K562 (cell line): Measurements from ENCODE around the gene BRAT1. TPM values are rescaled to one million over a fixed set of nuclear protein-coding genes. Genes with fewer than 3 reads are reported as not detected.
"Not testable (repeated sequence)": the region's sequence is repeated elsewhere in the genome, so short reads cannot be mapped to it uniquely, and the experiment has no call there.

Source experiments
- ATAC-seq: fragments of 200-7000 bp; cut with Tn5 transposase; 3 replicates; pipeline ENCODE4 v1.9.1; 2020; ENCODE audit warnings: moderate library complexity
- BruUV-seq: library from RNA; stranded (reverse); fragments of 400-500 nt; replicated peaks from 2 replicates; lab custom pipeline; 2021; lab: Mats Ljungman, UMichigan
- CTCF ChIA-PET: fragments of 300-600 bp; formaldehyde crosslinking; extraction: SDS; loops from one replicate; lab custom pipeline; 2021; ENCODE audit warnings: low intra/inter-chr PET ratio; lab: Yijun Ruan, JAX
- POLR2A ChIA-PET: fragments of 300-600, 350-650 bp; sonication (Branson Sonifier 250); formaldehyde crosslinking; extraction: SDS; loops from one replicate; lab custom pipeline; 2021; ENCODE audit warnings: antibody characterized with exemption, inconsistent platforms; lab: Yijun Ruan, JAX
- DNase-seq, 4 experiments: peaks; one replicate each; pipeline versions ENCODE4 v3.0.0 to v3.0.0-alpha.2; 2011 to 2018; ENCODE audit warnings: low spot score in 3 of 4, mixed read lengths in 3 of 4; ENCODE audit errors: extremely low read depth in 1 of 4
- FAIRE-seq: peaks from 2 replicates; lab custom pipeline; 2011; peaks lifted over from hg19 to GRCh38; lab: Jason Lieb, UNC
- H2AFZ ChIP-seq: 2 replicates; pipeline ENCODE4 v1.6.0; 2011; ENCODE audit warnings: low read depth, low read length, control low read depth, inconsistent platforms
- H3K27ac ChIP-seq: fragments of 200-600 bp; 3 replicates; pipeline ENCODE4 v1.8.0; 2011; ENCODE audit warnings: low read depth, mild to moderate bottlenecking, control low read depth, inconsistent platforms, low read length, moderate library complexity, mixed read lengths; ENCODE audit errors: extremely low read depth
- H3K27me3 ChIP-seq, 2 experiments: fragments of 300-600 bp in 1 of 2; 2 replicates in 1 of 2; 3 replicates in 1 of 2; pipeline versions ENCODE4 v1.6.0 to v1.8.0; 2011; ENCODE audit warnings: inconsistent platforms in 2 of 2, low read length in 2 of 2, mild to moderate bottlenecking in 1 of 2, mixed read lengths in 1 of 2, moderate library complexity in 1 of 2; ENCODE audit not compliant: control insufficient read depth in 2 of 2, insufficient read depth in 2 of 2
- H3K36me3 ChIP-seq: fragments of 300-600 bp; 3 replicates; pipeline ENCODE4 v1.8.0; 2011; ENCODE audit warnings: mild to moderate bottlenecking, low read length, inconsistent platforms; ENCODE audit not compliant: control insufficient read depth, insufficient read depth
- H3K4me1 ChIP-seq, 2 experiments: fragments of 200-600 bp in 1 of 2; replicated peaks in 1 of 2; 2 replicates in 1 of 2; 3 replicates in 1 of 2; pipeline versions ENCODE4 v1.5.1 to v1.8.0; 2011; ENCODE audit warnings: inconsistent platforms in 2 of 2, low read length in 2 of 2, mild to moderate bottlenecking in 1 of 2, mixed read lengths in 1 of 2, moderate library complexity in 1 of 2; ENCODE audit not compliant: control insufficient read depth in 2 of 2, insufficient read depth in 2 of 2
- H3K4me2 ChIP-seq: 2 replicates; pipeline ENCODE4 v1.6.1; 2011; ENCODE audit warnings: low read length, control low read depth, inconsistent platforms, mixed read lengths; ENCODE audit not compliant: insufficient read depth
- H3K4me3 ChIP-seq: fragments of 200-600 bp; sonication (generic), shearing (Covaris generic); 2 replicates; pipeline ENCODE4 v1.5.1; 2016; ENCODE audit warnings: control low read depth, inconsistent platforms
- H3K79me2 ChIP-seq: fragments of 200-600 bp; 3 replicates; pipeline ENCODE4 v1.8.0; 2011; ENCODE audit warnings: low read length, inconsistent platforms; ENCODE audit not compliant: control insufficient read depth, insufficient read depth
- H3K9ac ChIP-seq, 2 experiments: 2 replicates each; pipeline versions ENCODE4 v1.6.0 to v1.6.1; 2011; ENCODE audit warnings: low read depth in 2 of 2, low read length in 2 of 2, control low read depth in 1 of 2, inconsistent platforms in 1 of 2, mild to moderate bottlenecking in 1 of 2, mixed read lengths in 1 of 2; ENCODE audit not compliant: insufficient read depth in 1 of 2
- H3K9me1 ChIP-seq: one replicate; pipeline ENCODE4 v1.6.0; 2011; ENCODE audit warnings: inconsistent platforms, mild to moderate bottlenecking, low read length, moderate library complexity; ENCODE audit not compliant: control insufficient read depth, insufficient read depth
- H3K9me3 ChIP-seq: replicated peaks from 2 replicates; pipeline ENCODE4 v1.5.1; 2011; ENCODE audit warnings: low read depth, low read length, inconsistent platforms; ENCODE audit not compliant: control insufficient read depth, insufficient read depth
- H4K20me1 ChIP-seq: replicated peaks from 2 replicates; pipeline ENCODE4 v1.6.1; 2011; ENCODE audit warnings: low read length, inconsistent platforms, mixed read lengths; ENCODE audit not compliant: control insufficient read depth, insufficient read depth
- POLR2B ChIP-seq: fragments of 450-650 bp; IDR thresholded peaks from 2 replicates; pipeline ENCODE4 v1.6.1; 2018; ENCODE audit warnings: low read depth; ENCODE audit not compliant: partially characterized antibody
- RAD21 ChIP-seq, 2 experiments: fragments of 250-450 bp in 1 of 2; fragments of 450-650 bp in 1 of 2; sonication (Bioruptor Pico) in 1 of 2; formaldehyde crosslinking in 1 of 2; IDR thresholded peaks in 1 of 2; conservative IDR thresholded peaks in 1 of 2; 2 replicates each; pipeline versions ENCODE4 v1.4.0 to v1.8.0; 2020 to 2022; ENCODE audit warnings: mild to moderate bottlenecking in 2 of 2, moderate library complexity in 1 of 2
- TOE1 ChIP-seq, 2 experiments: fragments of 450-650 bp in 1 of 2; sonication (generic) in 1 of 2; formaldehyde crosslinking in 1 of 2; IDR thresholded peaks; 2 replicates each; pipeline versions ENCODE4 v1.7.1 to v1.8.0; 2016 to 2022; ENCODE audit warnings: borderline replicate concordance in 2 of 2, mild to moderate bottlenecking in 2 of 2, antibody characterized with exemption in 1 of 2, inconsistent platforms in 1 of 2, low read depth in 1 of 2, missing genetic modification reagents in 1 of 2, moderate library complexity in 1 of 2
- ZNF121 ChIP-seq: sonication (generic); formaldehyde crosslinking; conservative IDR thresholded peaks from 2 replicates; pipeline ENCODE4 v1.8.0; 2022; ENCODE audit warnings: missing genetic modification reagents
- WGBS: fragments of 100-300 bp; shearing (Covaris generic); methylation state at CpG from one replicate; pipeline ENCODE4 v1.1.6; 2016; ENCODE audit warnings: low coverage, mixed read lengths; ENCODE audit not compliant: insufficient coverage; ENCODE audit errors: missing lambda C conversion rate; 5-methylcytosine and 5-hydroxymethylcytosine counted together
- in situ Hi-C: fragments of 300-500 bp; cut with MboI; formaldehyde crosslinking; loops from 4 replicates; pipeline ENCODE4 v1.15.0; 2018; ENCODE audit warnings: inconsistent platforms, mixed read lengths
- intact Hi-C: fragments of 100-400 bp; cut with micrococcal nuclease; formaldehyde crosslinking; loops from 2 replicates; pipeline ENCODE4 v1.14.2; 2022
- polyA plus RNA-seq, 8 experiments: library from polyadenylated mRNA; depleted of rRNA in 4 of 8; stranded (reverse) in 5 of 8; unstranded in 3 of 8; fragments of >200 nt; fragmentation: Nextera tagmentation in 2 of 8; fragmentation: Illumina TruSeq in 1 of 8; extraction: Ambion mirVana in 2 of 8; extraction: Trizol in 1 of 8; gene quantifications; 2 replicates each; pipeline versions ENCODE4 v1.2.1 to v1.2.3, GENCODE V29; 2011 to 2014; ENCODE audit warnings: inconsistent platforms in 1 of 8, missing spikeins in 1 of 8
- total RNA-seq, 7 experiments: library from RNA; depleted of rRNA in 6 of 7; stranded (reverse); fragments of >200 nt in 6 of 7; fragmentation: Illumina TruSeq in 2 of 7; extraction: Trizol in 2 of 7; gene quantifications; 2 replicates each; pipeline versions ENCODE4 v1.2.1 to v1.2.3, GENCODE V29; 2011 to 2021; ENCODE audit warnings: low replicate concordance in 1 of 7

Gene BRAT1
- total and polyA plus RNA-seq, 9 of the 15 experiments (the other 6 are each of a cell fraction or from before 2014, with no cell fraction given): 0.13 to 49.6 (median 10.5) TPM

DNA sequence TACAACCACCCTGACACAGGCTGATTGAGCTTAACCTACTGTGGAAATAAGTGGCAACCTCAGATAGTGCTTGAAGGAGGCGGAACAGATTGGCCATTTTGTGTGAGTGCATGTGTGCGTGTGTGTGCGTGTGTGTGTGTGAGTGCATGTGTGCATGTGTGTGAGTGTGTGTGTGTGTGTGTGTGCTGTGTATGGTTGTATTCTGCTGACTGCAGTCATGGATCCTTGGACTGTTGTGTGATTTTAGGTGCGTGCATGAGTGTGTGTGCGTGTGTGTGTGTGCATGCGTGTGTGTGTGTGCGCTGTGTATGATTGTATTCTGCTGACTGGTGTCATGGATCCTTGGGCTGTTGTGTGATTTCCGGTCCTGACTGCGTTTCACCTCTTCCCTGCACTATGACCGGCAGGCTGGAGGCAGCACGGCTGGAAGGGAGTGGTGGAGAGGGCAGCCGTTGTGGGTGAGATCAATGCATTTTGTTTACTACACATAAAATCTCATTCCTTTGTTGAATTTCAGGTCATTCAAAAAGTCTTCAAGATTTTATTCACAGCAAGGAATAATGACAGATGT is 9.7 kb upstream of the BRAT1 start (continued):
- TF ChIP-seq TOE1 (IDR thresholded peaks at IDR 0.05; ENCODE audit: borderline replicate concordance) (no peak), TOE1 (CRISPR knock-in tag; IDR thresholded peaks at IDR 0.05; ENCODE audit: borderline replicate concordance, low read depth) (no peak), POLR2B (peak; percentile 22), RAD21 (CRISPR knock-in tag; conservative IDR thresholded peaks at IDR 0.05 in 1 of 2, IDR thresholded peaks at IDR 0.05 in 1 of 2) (no peak)

GRCh38 chr7:2563955-2564354 is 8.6 kb upstream of the BRAT1 start:
- DNase-seq, POLR2A ChIA-PET, H3K4me3 ChIP-seq, H2AFZ ChIP-seq, H3K27ac ChIP-seq, H3K9me3 ChIP-seq, in situ Hi-C loops, H3K4me2 ChIP-seq: not testable (repeated sequence)
- intact Hi-C loops: loop anchor here (10.0 kb wide), 2 partner anchors 91 to 121 kb away; partner anchors contain the start of gene AMZ1
- 61% methylated on average over 3 of the region's 3 CpGs for WGBS
- TF ChIP-seq ZNF121: peak; percentile 67
- TF ChIP-seq, all 486 proteins: peak for 1; not testable (repeated sequence) for 485
- H3K27me3 ChIP-seq, H3K9me1 ChIP-seq, CTCF ChIA-PET, H3K9ac ChIP-seq, ATAC-seq, BruUV-seq, H3K36me3 ChIP-seq, FAIRE-seq: not testable (repeated sequence)
- Histone ChIP-seq H4K20me1 (peaks cover 12% of the 10 kb centered on the region), H3K4me1 (peaks cover 0 to 16% of the 10 kb centered on the region in 2 experiments; a peak in 3 of 5 replicates), H3K79me2 (peaks cover 12% of the 10 kb centered on the region)
